ENCODE data around the gene MAGOH.
"Not testable (repeated sequence)": the region's sequence is repeated elsewhere in the genome, so short reads cannot be mapped to it uniquely, and the experiment has no call there.

The MAGOH gene

GRCh38 chr1:53238197-53239155, at the start of gene MAGOH:
TSS of gene MAGOH (minus strand) at chr1:53238518. CDS start at chr1:53238448, 70 bp downstream.
- peak; percentile 96 for DNase-seq

GRCh38 chr1:53286955-53287354, 48.6 kb upstream of the MAGOH start:
- DNase-seq, result no peak

GRCh38 chr1:53285969-53286760, 47.8 kb upstream of the MAGOH start:
- no peak for DNase-seq

GRCh38 chr1:53285546-53285945, 47.2 kb upstream of the MAGOH start:
- no peak for DNase-seq

DNA sequence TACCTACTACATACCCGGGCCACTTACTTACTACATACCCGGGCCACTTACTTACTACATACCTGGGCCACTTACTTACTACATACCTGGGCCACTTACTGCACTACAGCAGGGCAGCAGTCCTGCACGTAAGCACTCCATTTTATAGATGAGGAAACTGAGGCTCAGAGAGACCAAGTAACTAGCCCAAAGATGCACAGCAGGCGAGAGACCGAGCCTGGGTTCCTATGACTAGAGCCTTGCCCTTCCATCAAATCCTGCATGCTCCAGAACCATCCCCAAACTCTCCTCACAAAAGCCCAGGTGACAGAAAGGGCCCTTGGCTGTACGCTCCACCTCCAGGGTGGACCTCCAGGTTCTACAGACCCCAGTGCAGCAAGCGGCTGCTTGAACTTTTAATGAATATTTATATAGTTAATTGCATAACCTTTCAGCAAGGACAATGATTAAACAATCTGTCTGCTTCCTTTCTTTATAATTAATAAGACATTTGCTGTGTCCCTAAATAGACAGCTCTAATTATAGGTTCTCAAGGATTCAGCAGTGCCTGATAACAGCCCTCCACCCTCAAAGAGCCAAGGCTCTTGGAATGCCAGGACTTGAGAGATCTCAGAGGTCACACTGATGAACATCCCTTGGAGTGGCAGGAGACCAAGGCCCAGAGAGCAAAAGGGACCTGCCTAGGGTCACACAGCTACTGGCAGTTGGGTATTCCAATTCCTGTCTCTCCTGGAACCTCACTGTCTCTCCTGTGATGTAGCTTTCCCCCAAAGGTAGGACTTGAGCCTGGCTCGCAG, 46.1 kb upstream of the MAGOH start:
- no peak for DNase-seq

DNA sequence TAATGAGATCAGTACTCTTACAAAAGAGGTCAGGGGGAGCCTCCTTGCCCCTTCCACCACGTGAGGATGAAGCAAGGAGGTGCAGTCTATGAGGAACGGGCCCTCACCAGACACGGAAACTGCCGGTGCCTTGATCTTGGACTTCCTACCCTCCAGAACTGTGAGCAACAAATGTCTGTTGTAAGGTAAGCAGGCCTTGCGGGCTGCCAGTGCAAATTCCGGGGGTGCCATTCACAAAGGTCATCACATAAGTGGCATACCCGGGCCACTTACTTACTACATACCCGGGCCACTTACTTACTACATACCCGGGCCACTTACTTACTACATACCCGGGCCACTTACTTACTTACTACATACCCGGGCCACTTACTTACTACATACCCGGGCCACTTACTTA, 44.8 kb upstream of the MAGOH start:
- DNase-seq, result not testable (repeated sequence)

DNA sequence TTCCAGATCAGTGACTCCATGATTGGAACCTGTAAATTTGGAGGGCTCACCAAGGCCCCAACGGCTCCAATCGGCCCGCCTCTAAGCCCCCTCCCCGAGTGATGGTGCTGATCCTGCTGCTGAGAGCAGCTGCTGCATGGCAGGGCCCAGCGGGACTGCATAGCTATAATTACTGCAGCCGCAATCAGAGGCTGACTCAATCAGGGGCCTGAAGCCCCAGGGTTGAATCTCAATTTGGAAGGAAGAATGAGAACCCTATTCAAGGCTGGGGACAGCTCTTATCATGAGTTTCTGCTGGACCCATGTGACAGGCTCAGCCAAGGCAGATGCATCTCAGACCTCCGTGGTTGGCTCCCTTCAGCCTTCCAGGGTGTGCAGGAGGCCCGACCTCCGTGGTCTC, 42.8 kb upstream of the MAGOH start:
- DNase-seq, result no peak

DNA sequence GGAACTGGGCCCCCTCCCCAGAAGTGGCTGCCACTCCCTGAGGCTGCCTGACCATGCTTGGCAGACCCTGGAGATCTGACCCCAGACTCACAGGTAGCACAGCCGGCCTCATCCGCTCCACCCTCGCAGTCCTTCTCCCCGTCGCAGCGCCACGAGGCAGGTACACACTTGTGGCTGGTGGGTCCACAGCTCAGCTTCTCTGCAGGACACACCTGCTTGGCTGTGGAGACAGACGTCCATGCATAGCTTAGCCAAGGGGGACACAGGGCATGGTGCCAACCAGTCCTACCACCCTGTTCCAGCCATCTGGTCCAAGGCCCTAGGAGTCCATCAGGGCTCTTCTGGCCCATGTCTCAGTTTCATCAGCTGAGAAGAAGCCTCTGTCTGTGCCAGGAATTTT, 42.2 kb upstream of the MAGOH start:
- DNase-seq, result no peak

- DNase-seq, result no peak
Observed at GRCh38 chr1:53279296-53280200, 41.2 kb upstream of the MAGOH start.

GRCh38 chr1:53278298-53278725, 40.0 kb upstream of the MAGOH start:
- DNase-seq, result peak; percentile 76

DNA sequence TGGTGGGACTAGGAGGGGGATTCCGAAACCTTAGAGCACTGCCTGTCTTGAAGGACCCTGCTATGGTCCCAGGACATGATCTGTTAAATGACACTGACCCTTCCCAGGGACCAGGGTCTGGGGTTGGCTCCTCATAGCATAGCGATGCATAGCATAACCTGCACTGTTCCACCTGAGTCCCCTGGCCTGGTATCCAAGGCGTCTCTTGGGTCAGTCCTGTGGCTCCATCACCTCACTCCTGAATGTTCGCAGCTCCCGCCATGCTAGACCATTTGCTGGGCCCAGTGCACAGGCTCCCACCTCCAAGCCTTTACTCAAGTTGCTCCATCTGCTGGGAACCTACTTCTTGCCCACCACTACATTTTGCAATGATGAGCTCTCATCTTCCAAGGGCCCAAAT, 39.0 kb upstream of the MAGOH start:
- no peak for DNase-seq

GRCh38 chr1:53276902-53277281, 38.6 kb upstream of the MAGOH start:
- DNase-seq, result no peak

GRCh38 chr1:53276153-53276901, 38.0 kb upstream of the MAGOH start:
- DNase-seq, result no peak

DNA sequence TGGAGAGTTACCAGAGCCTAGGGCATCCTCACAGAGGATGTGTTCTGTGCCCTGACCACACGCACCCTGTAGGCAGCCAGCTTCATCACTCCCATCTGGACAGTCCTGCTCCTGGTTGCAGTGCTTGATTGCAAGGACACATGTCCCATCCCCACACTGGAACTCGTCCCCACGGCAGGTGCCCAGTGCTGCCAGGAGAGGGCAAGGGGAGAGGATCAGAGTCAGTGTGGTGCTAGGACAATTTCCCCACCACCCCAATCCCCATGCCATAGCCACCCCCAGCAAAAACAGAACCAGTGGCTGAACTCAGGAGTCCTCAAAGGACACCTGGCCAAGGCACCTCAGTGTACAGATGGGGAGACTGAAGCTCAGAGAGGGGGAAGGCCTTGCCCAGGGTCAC, 37.2 kb upstream of the MAGOH start:
- no peak for DNase-seq

- no peak for DNase-seq
Observed at GRCh38 chr1:53274541-53275185, 36.3 kb upstream of the MAGOH start.

DNA sequence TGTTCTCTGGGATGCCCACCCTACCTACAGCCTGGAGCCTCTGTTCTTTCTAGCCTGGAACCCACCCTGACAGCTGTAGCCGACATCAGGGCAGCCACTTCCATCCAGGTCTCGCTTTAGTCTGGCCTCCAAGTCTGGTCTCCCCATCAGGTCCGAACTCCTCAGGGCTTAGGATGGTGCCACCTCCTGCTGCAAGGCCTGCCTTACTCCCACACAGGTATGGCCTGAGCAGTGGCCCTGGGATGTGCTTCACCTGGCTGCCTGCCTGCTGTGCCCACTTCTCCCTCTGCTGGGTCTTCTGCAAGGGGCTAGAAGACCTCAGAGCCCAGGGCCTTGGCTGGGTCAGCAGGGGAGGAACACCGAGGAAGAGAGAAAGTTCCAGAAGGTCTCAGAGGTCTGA, 35.7 kb upstream of the MAGOH start:
- no peak for DNase-seq

DNA sequence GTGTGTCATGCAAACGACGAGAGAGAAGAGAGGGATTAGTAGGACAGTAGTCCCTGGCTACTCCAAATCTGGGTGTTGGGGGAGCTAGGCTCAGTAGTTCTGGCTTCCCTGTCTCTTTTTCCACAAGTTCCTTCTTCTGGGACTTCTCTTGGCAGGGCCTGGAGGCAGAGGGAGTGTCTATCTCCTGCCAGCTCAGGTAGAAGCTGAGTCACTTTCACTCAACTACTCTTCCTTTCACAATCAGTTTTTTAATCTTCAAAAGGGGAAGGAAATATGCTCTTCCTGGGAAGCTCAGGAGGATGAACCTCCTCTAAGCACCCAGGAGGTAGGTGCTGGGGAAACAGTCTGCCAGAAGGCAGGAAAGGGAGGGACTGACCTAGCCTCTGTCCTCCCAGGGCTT, 35.2 kb upstream of the MAGOH start:
- no peak for DNase-seq

- no peak for DNase-seq
Observed at GRCh38 chr1:53272349-53272748, 34.0 kb upstream of the MAGOH start.

DNA sequence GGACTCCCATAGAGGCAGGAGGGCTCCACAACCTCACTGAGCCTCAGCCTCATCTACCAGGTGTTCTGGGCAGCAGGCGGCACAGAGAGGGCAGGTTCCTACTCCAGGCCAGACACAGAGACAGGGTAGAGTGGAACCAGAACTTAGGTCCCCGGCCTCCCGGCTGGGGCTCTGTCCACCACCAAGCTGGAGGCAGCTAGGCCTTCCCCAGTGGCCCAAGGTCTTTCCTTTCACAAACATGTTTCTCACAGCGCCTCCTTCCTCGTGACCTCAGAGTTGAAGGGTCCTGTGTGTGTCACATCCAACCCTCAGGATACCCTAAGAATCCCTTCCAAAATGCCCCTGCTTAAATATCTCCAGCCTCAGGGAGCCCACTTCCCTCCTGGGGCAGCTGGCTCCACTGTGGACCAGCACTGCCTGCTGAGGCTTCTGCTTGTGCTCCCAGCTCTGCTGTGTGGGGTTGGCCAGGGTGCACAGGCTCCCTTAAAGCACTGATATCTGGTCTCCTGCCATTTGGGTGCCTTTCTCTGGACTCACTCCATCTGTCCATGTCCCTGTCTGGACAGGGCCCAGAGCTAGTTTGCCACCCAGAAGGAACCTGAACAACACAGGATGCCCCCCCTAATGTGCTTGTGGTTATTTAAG, 33.2 kb upstream of the MAGOH start:
- no peak for DNase-seq

- no peak for DNase-seq
Observed at GRCh38 chr1:53270873-53271272, 32.6 kb upstream of the MAGOH start.
